Effector CD8-positive, alpha-beta T cell (primary cell): ENCODE data around the gene CNBD2.
"Not testable (repeated sequence)": the region's sequence is repeated elsewhere in the genome, so short reads cannot be mapped to it uniquely, and the experiment has no call there.

Experiments used
- DNase-seq: peaks from one replicate; lab custom pipeline; 2025; lab: John Stamatoyannopoulos, UW

Gene CNBD2

GRCh38 chr20:35975576-35976373 is 7.4 kb downstream of the CNBD2 start:
- no peak for DNase-seq

- DNase-seq, result no peak
These were observed 9.7 kb downstream of the CNBD2 start for GRCh38 chr20:35978041-35978513.

- no peak for DNase-seq
These were observed 11.2 kb downstream of the CNBD2 start for GRCh38 chr20:35979544-35979943.

GRCh38 chr20:35981969-35982368 is 13.6 kb downstream of the CNBD2 start:
- DNase-seq, result no peak

DNA sequence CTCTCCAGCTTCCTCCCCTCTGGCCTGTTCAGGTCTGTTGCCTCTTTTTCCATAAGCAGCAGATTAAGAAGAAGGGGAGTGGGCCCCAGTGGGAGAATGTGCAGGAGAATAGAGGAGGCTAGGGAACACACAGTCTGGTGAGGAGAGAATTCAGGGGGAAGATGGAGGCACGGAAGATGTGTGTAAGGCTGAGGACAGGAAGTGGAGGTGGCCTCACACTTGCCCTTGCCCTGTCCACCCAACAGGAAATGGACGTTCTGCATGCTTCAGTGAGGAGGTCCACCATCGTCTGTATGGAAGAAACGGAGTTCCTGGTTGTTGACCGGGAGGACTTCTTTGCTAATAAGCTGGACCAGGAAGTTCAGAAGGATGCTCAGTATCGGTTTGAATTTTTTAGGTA is 16.0 kb downstream of the CNBD2 start:
- DNase-seq, result no peak

GRCh38 chr20:35985806-35986205 is 17.4 kb downstream of the CNBD2 start:
- no peak for DNase-seq

DNA sequence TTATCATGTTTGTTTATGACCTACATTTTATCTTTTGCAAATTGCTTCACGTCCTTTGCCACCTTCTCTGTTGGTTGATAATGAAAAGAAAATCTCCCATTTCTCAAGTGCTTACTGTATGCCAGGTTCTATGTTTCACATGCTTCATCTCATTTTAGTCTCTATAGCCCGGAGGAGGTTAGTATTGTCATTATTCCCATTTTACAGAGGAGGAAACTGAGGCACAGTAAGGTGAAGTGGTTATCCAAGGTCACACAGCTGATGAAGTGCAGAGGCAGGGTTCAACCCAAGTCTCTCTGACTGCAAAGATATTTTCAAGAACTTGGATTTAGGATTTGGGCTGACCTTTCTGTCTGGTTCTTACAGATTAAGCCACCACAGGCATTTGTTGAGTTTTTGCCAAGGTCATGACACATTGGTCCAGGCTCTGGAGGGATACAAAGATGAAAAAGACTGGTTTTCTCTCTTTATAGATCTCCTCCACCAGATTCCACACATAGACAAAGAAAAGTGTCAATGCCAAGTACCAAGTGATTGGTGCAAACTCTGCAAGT is 20.6 kb downstream of the CNBD2 start:
- no peak for DNase-seq

GRCh38 chr20:35991142-35991771 is 22.9 kb downstream of the CNBD2 start:
- DNase-seq, result no peak

- peak; percentile 9 for DNase-seq
These were observed 24.4 kb downstream of the CNBD2 start for GRCh38 chr20:35992713-35993335.

- DNase-seq, result peak; percentile 68
These were observed 26.6 kb downstream of the CNBD2 start for GRCh38 chr20:35994994-35995453.

GRCh38 chr20:35996492-35996891 is 28.1 kb downstream of the CNBD2 start:
- not testable (repeated sequence) for DNase-seq

- DNase-seq, result not testable (repeated sequence)
These were observed 32.9 kb downstream of the CNBD2 start for GRCh38 chr20:36001331-36001730.

DNA sequence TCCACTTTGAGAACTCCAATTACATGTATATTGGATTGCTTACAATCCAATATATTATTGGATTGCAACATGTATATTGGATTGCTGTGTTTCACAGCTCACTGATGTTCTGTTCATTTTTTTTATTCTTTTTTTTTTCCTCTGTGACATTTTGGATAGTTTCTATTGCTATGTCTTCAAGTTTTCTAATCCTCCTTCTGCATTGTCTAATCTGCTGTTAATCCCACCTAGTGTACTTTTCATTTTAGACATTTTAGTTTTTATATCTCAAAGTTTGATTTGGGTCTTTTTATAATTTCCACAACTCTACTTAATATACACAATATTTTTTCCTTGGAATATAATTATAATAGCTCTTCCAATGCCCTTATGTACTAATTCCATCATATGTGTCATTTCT is 34.5 kb downstream of the CNBD2 start:
- DNase-seq, result no peak

- DNase-seq, result no peak
These were observed 35.7 kb downstream of the CNBD2 start for GRCh38 chr20:36004045-36004444.

GRCh38 chr20:36008461-36009035 is 40.2 kb downstream of the CNBD2 start:
- no peak for DNase-seq

- no peak for DNase-seq
These were observed 41.7 kb downstream of the CNBD2 start for GRCh38 chr20:36010076-36010475.

DNA sequence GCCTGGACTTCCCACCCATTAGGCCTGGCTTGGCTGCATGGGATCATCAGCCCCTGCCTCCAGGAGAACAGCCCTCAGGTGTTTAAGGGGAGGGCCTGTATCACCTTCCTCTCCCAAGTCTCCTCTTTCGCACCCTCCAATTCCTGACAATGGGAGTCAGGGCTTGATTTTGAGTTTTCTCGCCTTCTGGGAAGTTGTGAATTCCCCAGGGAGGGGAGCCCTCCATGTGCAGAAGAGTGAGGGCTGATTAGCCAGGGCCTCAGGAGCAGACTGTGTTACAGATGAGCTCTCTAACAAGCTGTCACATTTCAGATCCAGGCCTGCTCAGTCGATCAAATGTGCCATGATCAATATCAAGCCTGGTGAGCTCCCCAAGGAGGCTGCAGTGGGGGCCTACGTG is 42.4 kb downstream of the CNBD2 start:
- no peak for DNase-seq

DNA sequence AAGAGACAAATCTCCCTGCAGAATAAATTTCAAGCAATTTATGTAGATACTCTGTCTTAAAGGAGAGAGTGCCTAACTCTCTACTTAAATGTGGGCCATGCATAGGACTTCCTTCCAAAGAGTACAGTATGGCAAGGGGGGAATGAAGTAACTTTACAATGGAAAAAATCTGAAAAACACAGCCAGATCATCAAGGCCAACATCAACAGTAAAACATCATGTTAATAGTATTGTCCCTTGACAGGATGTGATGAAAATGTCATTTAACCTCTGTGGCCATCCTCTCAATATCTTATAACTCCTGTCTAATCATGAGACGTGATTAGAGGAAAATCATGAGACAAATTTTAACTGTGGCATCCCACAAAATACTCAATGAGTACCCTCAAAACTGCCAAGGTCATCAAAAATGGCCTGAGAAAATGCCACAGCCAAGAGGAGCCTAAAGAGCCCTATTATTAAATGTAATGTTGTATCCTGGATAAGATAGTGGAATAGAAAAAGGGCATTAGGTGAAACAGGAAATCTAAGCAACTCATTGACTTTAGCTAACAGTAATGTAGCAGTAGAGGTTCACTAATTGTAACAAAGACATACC is 47.5 kb downstream of the CNBD2 start:
- DNase-seq, result no peak

DNA sequence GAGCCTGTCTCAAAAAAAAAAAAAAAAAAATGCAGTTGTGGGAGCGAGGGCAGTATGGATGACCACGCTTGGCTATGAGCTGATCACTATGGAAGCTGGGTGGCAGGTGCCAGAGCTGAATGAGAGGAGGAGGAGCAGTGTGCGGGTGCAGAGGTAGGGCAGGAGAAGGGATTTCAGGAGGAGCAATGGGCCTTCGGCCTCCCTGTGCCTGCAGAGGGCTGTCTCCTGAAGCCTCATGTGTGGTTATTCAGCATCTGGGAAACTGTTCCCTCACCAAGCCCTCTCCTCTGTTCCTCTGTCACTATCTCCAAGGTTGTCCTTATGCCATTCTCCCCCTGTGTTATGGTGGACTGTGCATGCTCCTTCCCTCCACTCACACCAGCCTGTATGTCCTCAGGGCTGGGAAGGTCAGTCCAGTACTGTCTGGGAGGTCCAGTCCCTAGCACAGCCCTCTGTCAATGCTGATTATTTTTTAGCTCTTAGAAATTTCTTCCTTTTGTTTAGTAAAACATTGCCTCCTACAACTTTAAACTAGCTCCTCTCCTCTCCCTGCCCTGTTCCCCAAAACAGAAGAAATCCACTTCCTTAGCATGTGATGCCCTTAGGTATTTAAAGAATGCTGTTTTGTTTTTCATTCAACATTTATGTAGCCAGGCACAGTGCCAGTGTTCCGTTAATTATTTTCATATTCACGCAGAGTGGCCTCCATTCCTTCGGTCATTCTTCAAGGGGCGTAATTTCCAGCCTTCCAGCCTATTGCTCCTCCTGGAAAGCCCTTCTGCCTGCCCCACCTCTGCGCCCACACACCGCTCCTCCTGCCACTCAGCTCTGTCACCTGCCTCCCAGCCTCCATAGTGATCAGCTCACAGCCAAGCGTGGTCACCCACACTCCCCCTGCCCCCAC is 48.9 kb downstream of the CNBD2 start:
- DNase-seq, result no peak

- no peak for DNase-seq
These were observed 50.0 kb downstream of the CNBD2 start for GRCh38 chr20:36018208-36018988.
